GM13976 (cell line): Measurements from ENCODE around the gene RIN3.

Experiments
- DNase-seq: peaks from one replicate; pipeline ENCODE4 v3.0.0; 2012; ENCODE audit warnings: low spot score
- in situ Hi-C: fragments of 300-500 bp; cut with MboI; formaldehyde crosslinking; loops from one replicate; pipeline ENCODE4 v1.12.0; 2022; ENCODE audit warnings: low sequenced_read_pairs, mixed read lengths, inconsistent platforms; ENCODE audit not compliant: unreplicated experiment
- TF ChIP-seq, protein P1 (sequence below): IDR thresholded peaks from 2 replicates; pipeline ENCODE4 v1.5.1; 2012; ENCODE audit warnings: borderline replicate concordance, mild to moderate bottlenecking; ENCODE audit not compliant: insufficient read depth; ENCODE audit errors: extremely low read depth, missing control alignments, control extremely low read depth

RIN3 gene

GRCh38 chr14:92641306-92641705 is 127.7 kb downstream of the RIN3 start:
- in situ Hi-C loops: no loop called here
- TF ChIP-seq, protein P1, sequence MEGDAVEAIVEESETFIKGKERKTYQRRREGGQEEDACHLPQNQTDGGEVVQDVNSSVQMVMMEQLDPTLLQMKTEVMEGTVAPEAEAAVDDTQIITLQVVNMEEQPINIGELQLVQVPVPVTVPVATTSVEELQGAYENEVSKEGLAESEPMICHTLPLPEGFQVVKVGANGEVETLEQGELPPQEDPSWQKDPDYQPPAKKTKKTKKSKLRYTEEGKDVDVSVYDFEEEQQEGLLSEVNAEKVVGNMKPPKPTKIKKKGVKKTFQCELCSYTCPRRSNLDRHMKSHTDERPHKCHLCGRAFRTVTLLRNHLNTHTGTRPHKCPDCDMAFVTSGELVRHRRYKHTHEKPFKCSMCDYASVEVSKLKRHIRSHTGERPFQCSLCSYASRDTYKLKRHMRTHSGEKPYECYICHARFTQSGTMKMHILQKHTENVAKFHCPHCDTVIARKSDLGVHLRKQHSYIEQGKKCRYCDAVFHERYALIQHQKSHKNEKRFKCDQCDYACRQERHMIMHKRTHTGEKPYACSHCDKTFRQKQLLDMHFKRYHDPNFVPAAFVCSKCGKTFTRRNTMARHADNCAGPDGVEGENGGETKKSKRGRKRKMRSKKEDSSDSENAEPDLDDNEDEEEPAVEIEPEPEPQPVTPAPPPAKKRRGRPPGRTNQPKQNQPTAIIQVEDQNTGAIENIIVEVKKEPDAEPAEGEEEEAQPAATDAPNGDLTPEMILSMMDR: no peak
- peak; percentile 18 for DNase-seq

DNA sequence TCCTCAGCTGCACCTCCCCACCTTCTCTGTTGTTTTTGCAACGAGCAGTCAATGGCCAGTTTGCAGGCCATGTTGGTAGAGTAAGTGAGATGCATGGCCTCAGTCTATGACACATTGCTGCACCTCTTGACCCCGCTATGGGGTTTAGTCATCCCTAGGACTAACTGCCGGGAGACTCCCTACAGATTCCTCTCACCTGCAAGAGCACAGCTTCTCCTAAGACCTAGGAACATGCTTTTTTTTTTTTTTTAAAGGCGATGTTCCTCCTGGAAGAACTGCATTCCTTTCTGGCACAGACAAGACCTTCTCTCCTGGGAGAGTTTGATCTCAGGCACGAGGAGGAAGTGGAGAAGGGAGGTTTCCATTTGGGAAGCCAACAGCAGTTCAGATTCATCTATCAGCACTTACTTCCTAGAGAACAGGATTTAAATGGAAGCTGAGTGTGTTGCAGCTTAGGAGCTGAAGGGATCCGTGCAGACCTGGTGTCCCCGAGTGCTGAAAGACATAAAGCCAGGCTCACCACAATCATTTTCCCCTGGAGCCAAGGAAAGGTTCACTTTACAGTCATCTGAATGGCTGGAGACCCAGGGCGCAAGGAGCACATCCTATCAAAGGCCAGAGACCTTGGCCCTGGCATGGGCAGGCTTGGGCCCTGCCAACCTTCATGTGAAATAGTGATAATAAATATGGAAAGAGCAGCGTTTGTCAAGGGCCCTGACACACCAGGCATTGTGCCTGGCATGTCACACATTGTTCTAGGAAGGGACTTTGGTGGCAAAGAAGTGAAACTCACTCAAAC is 130.8 kb downstream of the RIN3 start:
- TF ChIP-seq, protein P1: no peak
- in situ Hi-C loops: no loop called here
- DNase-seq: peak; percentile 10

DNA sequence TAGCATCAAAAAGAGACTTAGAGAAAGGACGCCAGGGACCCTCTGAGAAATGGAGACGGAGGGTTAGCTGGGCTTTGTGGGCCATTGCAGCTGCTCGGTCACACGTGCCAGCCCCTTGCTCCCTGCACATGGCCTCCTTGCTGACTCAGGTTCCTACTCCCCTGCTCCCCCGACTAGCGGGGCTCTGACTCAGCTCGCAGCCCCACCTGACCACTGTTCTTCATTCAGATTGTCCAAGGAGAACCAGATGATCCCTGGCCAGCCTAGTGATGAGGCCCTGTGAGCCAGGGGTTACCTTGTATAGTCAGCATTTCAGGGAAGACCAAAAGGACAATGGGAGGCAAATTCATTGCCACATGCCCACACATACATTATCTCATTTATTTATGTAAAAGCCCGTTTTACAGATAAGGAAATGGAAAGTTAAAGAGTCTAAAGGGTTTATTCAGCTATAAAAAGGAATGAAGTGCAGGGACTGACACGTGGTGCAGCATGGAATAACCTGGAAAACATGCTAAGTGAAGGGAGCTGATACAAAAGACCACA is 131.5 kb downstream of the RIN3 start:
- DNase-seq: no peak
- TF ChIP-seq, protein P1: no peak
- in situ Hi-C loops: no loop called here

DNA sequence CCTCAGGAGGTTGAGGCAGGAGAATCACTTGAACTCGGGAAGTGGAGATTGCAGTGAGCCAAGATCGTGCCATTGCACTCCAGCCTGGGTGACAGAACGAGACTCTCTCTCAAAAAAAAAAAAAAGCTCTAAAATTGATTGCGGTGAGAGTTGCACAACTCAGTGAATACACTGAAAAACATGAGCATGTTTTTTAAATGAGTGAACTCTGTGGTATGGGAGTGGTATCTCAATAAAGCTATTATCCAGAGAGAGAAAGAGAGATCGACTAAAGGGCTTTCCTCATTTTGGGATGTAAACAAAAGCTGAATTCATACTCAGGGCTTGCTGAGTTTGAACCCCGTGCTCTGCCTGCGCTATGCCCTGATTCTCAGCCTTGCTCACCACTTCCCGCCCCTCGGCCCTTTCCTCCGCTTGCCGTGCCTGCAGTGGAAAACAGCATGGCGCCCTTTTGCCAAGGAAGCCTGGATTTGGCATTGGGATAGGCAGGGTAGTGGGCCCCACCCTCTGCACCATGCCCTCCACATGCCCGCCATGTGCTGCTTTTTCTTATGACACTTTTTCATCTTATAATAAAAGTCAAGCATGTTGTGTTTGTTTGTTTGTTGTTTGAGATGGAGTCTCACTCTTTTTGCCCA is 132.4 kb downstream of the RIN3 start:
- DNase-seq: no peak
- in situ Hi-C loops: no loop called here
- TF ChIP-seq, protein P1: no peak

- no peak for DNase-seq
- TF ChIP-seq, protein P1: no peak
- in situ Hi-C loops: no loop called here
These were observed 133.6 kb downstream of the RIN3 start for GRCh38 chr14:92646952-92647796.

GRCh38 chr14:92647797-92648279 is 134.3 kb downstream of the RIN3 start:
- TF ChIP-seq, protein P1: no peak
- DNase-seq: peak; percentile 28
- in situ Hi-C loops: no loop called here
